Muscle of back (tissue), 11 donors: ENCODE results near the gene DDIT4. TPM values are rescaled to one million over a fixed set of nuclear protein-coding genes. Genes with fewer than 3 reads are reported as not detected.
"Not testable (repeated sequence)": the region's sequence is repeated elsewhere in the genome, so short reads cannot be mapped to it uniquely, and the experiment has no call there.

Experiments
- DNase-seq, 3 donors: peaks; one replicate each; pipeline versions ENCODE4 v3.0.0 to v3.0.0-alpha.2; 2013
- polyA plus RNA-seq, 10 donors: library from polyadenylated mRNA; unstranded; fragments of 120-200 nt; gene quantifications; one replicate each; pipeline ENCODE4 v1.2.1, GENCODE V29; 2013; ENCODE audit not compliant: insufficient read length in 10 of 10

Gene DDIT4
- polyA plus RNA-seq, 10 donors, result 34.0 to 77.5 (median 59.7) TPM

- DNase-seq, result peak in 1 of 3 donors; percentile 35
These were observed 8.2 kb upstream of the DDIT4 start for GRCh38 chr10:72265508-72265907.

- no peak for DNase-seq
These were observed 7.5 kb upstream of the DDIT4 start for GRCh38 chr10:72265990-72266865.

GRCh38 chr10:72267381-72267780 is 6.3 kb upstream of the DDIT4 start:
- no peak for DNase-seq

- no peak for DNase-seq
These were observed 5.8 kb upstream of the DDIT4 start for GRCh38 chr10:72267819-72268399.

- DNase-seq, result not testable (repeated sequence)
These were observed 5.1 kb upstream of the DDIT4 start for GRCh38 chr10:72268475-72269200.

GRCh38 chr10:72270607-72271281 is 3.0 kb upstream of the DDIT4 start:
- DNase-seq, result no peak

- DNase-seq, result peak; percentile 93 to 97 (median 96)
These were observed 875 bp upstream of the DDIT4 start for GRCh38 chr10:72272689-72273409.

- DNase-seq, result peak in 1 of 3 donors; percentile 46
These were observed 547 bp downstream of the DDIT4 start for GRCh38 chr10:72274213-72274729.

GRCh38 chr10:72274730-72275350 is 1.1 kb downstream of the DDIT4 start:
- DNase-seq, result peak; percentile 72 to 87 (median 74)

GRCh38 chr10:72275351-72276012 is 1.8 kb downstream of the DDIT4 start:
- DNase-seq, result peak in 2 of 3 donors; percentile 49 to 60

GRCh38 chr10:72276013-72276387 is 2.3 kb downstream of the DDIT4 start:
- DNase-seq, result no peak

GRCh38 chr10:72276421-72277339 is 3.0 kb downstream of the DDIT4 start:
- DNase-seq, result peak in 1 of 3 donors; percentile 52

GRCh38 chr10:72277340-72277995 is 3.7 kb downstream of the DDIT4 start:
- DNase-seq, result no peak

GRCh38 chr10:72277996-72278667 is 4.4 kb downstream of the DDIT4 start:
- no peak for DNase-seq

- DNase-seq, result no peak
These were observed 5.1 kb downstream of the DDIT4 start for GRCh38 chr10:72278668-72279393.

- DNase-seq, result not testable (repeated sequence)
These were observed 5.9 kb downstream of the DDIT4 start for GRCh38 chr10:72279587-72279986.

- no peak for DNase-seq
These were observed 9.4 kb downstream of the DDIT4 start for GRCh38 chr10:72283131-72283530.
